AG10803 (cell line): ENCODE results near the gene FOXO3.

Experiments
- DNase-seq: peaks from one replicate; pipeline ENCODE4 v3.0.0; 2010; ENCODE audit warnings: low read depth
- H3K4me3 ChIP-seq: 2 replicates; pipeline ENCODE4 v1.5.1; 2011; ENCODE audit warnings: mild to moderate bottlenecking, low read length, control low read depth
- CTCF ChIP-seq: conservative IDR thresholded peaks from 2 replicates; pipeline ENCODE4 v1.5.1; 2011; ENCODE audit warnings: mild to moderate bottlenecking, low read length, control low read depth, inconsistent platforms

Gene FOXO3

GRCh38 chr6:108619431-108620197 lies 58.9 kb downstream of the FOXO3 start:
- TF ChIP-seq CTCF, result no peak
- DNase-seq, result no peak

DNA sequence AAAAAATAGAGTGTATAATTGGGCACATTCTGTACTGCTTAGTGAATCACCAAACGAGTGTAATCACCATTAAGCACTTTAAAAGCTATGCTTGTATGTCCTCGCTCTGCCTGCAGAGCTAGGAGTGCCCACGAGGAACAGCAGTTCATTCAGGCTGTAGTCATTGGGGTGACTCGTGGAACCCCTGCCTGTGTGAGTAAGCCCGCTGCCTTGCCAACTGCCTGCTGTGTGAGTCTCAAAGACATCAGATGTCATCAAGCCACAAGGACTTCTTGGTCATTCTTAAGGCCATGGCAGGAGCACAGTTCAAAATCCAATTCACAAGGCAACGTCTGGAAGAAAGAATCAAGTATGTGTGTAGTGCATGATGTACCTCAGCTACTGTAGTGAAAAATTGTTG lies 60.4 kb downstream of the FOXO3 start:
- peak; percentile 18; the same call in 1 of the 2 replicates for TF ChIP-seq CTCF
- DNase-seq, result peak; percentile 75
- no peak overlapping the region for H3K4me3 ChIP-seq

More at GRCh38 chr6:108619431-108620197, 58.9 kb downstream of the FOXO3 start:
- no peak overlapping the region for H3K4me3 ChIP-seq

DNA sequence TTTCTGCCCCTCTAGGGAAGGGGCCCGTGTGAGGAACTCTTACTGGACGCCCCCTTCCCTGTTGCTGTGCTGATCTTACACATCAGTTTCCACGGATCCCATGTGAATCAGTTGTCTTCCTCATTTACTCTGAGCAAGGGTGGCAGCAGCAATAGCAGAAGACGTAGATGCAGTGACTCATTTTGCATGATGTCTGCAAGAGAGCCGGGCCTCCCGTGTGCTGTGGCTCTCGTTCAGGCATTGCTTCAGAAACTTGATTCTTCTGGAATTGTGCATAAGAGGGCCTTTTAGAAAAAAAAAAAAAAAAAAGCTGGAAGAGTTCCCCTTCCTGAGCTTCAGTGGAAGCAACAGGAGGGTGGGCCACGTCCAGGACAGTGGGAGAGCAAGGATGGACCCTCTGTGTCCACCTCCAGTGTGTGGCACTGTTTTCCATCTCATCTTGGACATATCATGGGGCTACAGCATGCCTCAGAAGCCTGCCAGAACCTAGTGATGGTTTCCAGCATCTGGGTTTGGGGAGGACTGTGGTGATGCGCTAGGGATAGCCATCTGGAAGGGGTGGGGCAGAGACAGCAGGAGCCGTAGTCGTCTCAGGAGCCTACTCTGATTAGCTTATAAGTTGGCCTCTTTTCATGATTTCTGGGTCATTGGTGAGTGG lies 62.1 kb downstream of the FOXO3 start:
- peak overlapping the region; percentile 40 for H3K4me3 ChIP-seq
- DNase-seq, result peak; percentile 94
- peak; percentile 40 for TF ChIP-seq CTCF

DNA sequence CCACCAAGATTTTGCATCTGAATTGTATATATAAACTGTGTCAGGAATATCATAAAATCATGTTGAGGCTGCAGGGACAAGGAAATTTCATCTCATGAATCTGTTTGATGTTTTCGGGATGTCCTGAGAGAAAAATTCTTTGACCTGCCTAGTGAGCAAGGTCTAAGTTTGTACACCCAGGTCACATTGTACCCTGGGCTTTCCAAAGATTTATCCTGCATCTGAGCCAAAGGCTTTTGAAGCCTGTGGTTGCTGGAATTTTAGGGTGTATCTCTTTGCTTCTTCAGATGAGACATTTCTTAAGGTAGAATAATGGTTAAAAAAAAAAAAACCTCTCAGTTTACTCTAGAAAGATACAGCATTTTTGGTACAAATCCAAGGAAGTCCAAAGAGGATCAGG lies 63.3 kb downstream of the FOXO3 start:
- TF ChIP-seq CTCF, result no peak
- H3K4me3 ChIP-seq, result no peak overlapping the region
- DNase-seq, result no peak

- TF ChIP-seq CTCF, result no peak
- no peak for DNase-seq
- no peak overlapping the region for H3K4me3 ChIP-seq
Measured at GRCh38 chr6:108625581-108625980, 64.9 kb downstream of the FOXO3 start.

DNA sequence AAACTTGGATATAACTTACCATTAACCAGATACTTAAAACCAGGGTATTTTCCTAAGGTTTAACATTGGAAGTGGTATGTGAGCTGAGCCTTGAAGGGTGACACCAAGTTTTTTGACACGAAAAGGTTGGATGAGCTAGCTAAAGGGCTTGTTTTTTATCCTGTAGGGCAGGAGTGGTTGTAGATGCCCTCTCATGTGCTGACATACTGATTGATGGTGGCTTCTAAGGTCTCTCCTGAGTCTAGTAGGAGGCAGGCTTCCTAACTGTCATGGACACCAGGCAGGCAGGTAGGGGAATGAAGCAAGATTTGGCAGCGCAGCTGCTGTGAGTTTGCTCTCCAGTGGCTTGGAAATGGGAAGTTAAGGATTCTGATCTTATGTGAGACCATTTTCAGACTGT lies 66.1 kb downstream of the FOXO3 start:
- H3K4me3 ChIP-seq, result no peak overlapping the region
- DNase-seq, result no peak
- no peak for TF ChIP-seq CTCF
